ENCODE data around the gene PAK5.

Gene PAK5

GRCh38 chr20:9815632-9816031, 23.2 kb downstream of the PAK5 start:
- Mint-ChIP-seq H3K36me3 (no peaks in the 10 kb centered on the region), H3K4me3 (no peak overlapping the region), H3K9me3 (no peaks in the 10 kb centered on the region), H3K4me1 (no peaks in the 10 kb centered on the region), H3K27ac (no peak overlapping the region)
- ATAC-seq (no peak), DNase-seq (ENCODE audit: low spot score in 2 of 2) (no peak)

GRCh38 chr20:9810738-9811137, 28.1 kb downstream of the PAK5 start:
- H3K4me1 Mint-ChIP-seq: no peaks in the 10 kb centered on the region
- H3K27ac Mint-ChIP-seq: no peak overlapping the region
- H3K4me3 Mint-ChIP-seq: no peak overlapping the region
- DNase-seq (ENCODE audit: low spot score in 2 of 2) (no peak), ATAC-seq (no peak)
- no peaks in the 10 kb centered on the region for H3K36me3 Mint-ChIP-seq
- H3K9me3 Mint-ChIP-seq: peaks cover 2% of the 10 kb centered on the region

GRCh38 chr20:9809271-9809670, 29.6 kb downstream of the PAK5 start:
- no peak overlapping the region for H3K27ac Mint-ChIP-seq
- no peak for ATAC-seq
- no peak for DNase-seq (ENCODE audit: low spot score in 2 of 2)
- H3K4me1 Mint-ChIP-seq: no peaks in the 10 kb centered on the region
- no peak overlapping the region for H3K4me3 Mint-ChIP-seq
- H3K36me3 Mint-ChIP-seq: no peaks in the 10 kb centered on the region
- peaks cover 3% of the 10 kb centered on the region for H3K9me3 Mint-ChIP-seq

DNA sequence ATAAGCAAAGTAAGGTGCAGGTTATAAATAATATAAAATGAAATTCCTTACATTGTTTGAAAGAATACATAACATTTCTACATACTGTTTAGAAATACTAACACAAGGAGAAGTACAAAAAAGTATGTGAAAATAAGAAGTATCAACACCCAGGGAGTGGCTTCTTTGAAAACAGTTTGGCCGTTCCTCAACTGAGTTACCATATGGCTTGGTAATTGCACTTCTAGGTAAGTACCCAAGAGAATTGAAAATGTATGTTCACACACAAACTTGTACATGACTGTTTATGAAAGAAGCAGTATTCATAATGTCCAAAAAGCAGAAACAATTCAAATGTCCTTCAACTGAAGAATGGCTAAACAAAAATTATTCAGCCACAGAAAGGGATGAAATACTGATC, 30.7 kb downstream of the PAK5 start:
- Mint-ChIP-seq H3K9me3 (peaks cover 6% of the 10 kb centered on the region), H3K4me1 (no peaks in the 10 kb centered on the region), H3K36me3 (no peaks in the 10 kb centered on the region), H3K4me3 (no peak overlapping the region), H3K27ac (no peak overlapping the region)
- DNase-seq (ENCODE audit: low spot score in 2 of 2) (no peak), ATAC-seq (no peak)

DNA sequence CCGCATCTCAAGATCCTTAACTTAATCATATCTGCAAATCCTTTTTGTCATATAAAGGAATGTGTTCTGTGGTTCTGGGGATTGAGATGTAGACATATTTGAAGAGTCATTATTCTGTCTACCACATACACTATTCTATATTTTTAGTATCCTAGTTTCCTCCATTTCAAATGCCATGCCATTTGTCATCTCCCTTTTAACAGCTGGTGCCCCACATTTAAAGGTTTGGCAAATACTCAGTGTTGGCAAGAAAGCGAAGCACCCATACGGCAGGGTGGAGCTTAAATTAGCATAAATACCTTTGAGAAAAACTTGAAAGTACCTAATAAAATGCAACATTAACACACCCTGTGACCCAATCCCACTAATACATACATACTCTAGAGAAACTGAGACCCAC, 31.7 kb downstream of the PAK5 start:
- Mint-ChIP-seq H3K4me3 (no peak overlapping the region), H3K4me1 (no peaks in the 10 kb centered on the region), H3K9me3 (peaks cover 7% of the 10 kb centered on the region), H3K27ac (no peak overlapping the region), H3K36me3 (no peaks in the 10 kb centered on the region)
- ATAC-seq (no peak), DNase-seq (ENCODE audit: low spot score in 2 of 2) (no peak)

DNA sequence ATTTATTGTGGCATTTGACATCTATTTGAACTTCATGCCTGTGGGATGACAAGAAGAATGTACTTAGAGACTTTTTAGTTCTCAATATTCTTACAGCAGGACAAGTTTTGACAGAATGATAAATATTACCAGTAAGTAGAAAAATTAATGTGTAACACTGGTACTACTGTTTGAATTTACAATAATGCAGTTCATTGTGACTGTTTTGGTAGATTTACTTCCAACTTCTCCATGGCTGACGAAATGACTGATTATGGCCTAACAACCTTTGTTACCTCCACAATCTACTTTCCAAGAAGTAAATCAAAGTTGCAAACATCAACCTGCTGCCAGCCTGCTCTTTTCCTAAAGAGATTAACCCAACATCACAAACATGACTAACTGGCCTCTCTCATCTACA, 38.5 kb downstream of the PAK5 start:
- DNase-seq (ENCODE audit: low spot score in 2 of 2) (no peak), ATAC-seq (no peak)
- Mint-ChIP-seq H3K4me1 (no peaks in the 10 kb centered on the region), H3K36me3 (no peaks in the 10 kb centered on the region), H3K9me3 (peaks cover 17% of the 10 kb centered on the region), H3K27ac (no peak overlapping the region), H3K4me3 (no peak overlapping the region)

GRCh38 chr20:9794831-9795230, 44.0 kb downstream of the PAK5 start:
- ATAC-seq (no peak), DNase-seq (ENCODE audit: low spot score in 2 of 2) (no peak)
- no peaks in the 10 kb centered on the region for H3K36me3 Mint-ChIP-seq
- no peak overlapping the region for H3K27ac Mint-ChIP-seq
- peaks cover 16% of the 10 kb centered on the region for H3K9me3 Mint-ChIP-seq
- no peak overlapping the region for H3K4me3 Mint-ChIP-seq
- H3K4me1 Mint-ChIP-seq: no peaks in the 10 kb centered on the region

DNA sequence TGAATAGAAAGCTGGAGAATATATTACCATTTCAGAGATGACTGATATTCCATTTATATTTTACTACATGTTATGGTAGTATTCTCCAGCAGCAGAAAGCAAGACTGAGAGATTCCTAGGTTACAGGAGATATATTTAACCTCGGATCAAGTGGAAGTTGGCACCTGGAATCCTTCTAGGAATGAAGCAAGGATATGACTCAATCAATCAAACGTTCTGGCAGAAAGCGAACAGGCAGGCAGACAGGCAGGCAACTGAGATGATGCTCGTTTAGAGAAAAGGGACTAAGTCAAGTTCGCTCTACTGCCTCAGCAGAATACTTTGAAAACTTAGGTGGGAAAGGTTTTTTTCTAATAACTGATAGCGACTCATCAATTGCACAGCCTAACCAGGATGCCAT, 46.2 kb downstream of the PAK5 start:
- no peaks in the 10 kb centered on the region for H3K4me1 Mint-ChIP-seq
- no peak for ATAC-seq
- no peak for DNase-seq (ENCODE audit: low spot score in 2 of 2)
- H3K9me3 Mint-ChIP-seq: peaks cover 11% of the 10 kb centered on the region
- H3K36me3 Mint-ChIP-seq: no peaks in the 10 kb centered on the region
- H3K27ac Mint-ChIP-seq: no peak overlapping the region
- H3K4me3 Mint-ChIP-seq: no peak overlapping the region

DNA sequence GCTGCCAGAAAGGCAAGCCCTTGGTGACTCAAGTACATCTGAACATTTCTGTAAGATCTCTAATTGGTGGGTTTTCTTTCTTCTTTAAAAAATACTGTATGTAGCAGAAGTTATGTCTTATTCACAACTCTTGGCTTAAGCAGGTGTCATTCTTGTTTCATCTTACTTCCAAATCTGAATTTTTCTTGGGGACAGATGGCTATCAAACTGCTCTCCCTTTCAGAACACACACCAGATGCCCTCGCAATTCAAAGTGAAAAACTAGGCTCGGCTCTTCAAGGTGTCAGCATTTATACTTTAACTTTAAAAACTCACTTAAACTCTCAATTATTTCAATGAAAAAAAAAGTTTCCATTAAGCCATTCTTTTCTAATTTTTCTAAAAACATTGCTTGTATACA, 49.7 kb downstream of the PAK5 start:
- Mint-ChIP-seq H3K27ac (no peak overlapping the region), H3K36me3 (no peaks in the 10 kb centered on the region), H3K4me1 (no peaks in the 10 kb centered on the region), H3K9me3 (peaks cover 6% of the 10 kb centered on the region), H3K4me3 (no peak overlapping the region)
- ATAC-seq (no peak), DNase-seq (ENCODE audit: low spot score in 2 of 2) (no peak)

DNA sequence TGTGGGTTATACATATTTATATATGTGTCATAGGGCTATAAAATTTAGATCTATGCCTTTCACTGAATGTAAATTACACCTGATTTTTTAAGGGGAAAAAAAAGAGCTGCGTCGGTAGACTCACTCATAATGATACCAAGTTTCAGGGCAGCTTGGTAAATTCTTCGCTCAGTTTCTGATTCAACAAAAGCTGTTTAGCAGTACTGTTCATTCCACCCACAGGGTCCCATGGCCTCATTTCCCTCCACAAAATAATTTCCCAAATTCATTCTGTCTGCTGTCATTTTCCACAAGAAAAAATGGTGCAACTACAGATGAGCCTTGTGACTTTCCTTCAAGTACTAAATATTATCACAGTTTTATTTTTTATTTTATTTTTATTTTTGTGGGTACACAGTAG, 63.7 kb downstream of the PAK5 start:
- no peak overlapping the region for H3K27ac Mint-ChIP-seq
- H3K4me3 Mint-ChIP-seq: no peak overlapping the region
- ATAC-seq: no peak
- no peaks in the 10 kb centered on the region for H3K4me1 Mint-ChIP-seq
- no peaks in the 10 kb centered on the region for H3K36me3 Mint-ChIP-seq
- DNase-seq (ENCODE audit: low spot score in 2 of 2): no peak
- H3K9me3 Mint-ChIP-seq: peaks cover 11% of the 10 kb centered on the region

DNA sequence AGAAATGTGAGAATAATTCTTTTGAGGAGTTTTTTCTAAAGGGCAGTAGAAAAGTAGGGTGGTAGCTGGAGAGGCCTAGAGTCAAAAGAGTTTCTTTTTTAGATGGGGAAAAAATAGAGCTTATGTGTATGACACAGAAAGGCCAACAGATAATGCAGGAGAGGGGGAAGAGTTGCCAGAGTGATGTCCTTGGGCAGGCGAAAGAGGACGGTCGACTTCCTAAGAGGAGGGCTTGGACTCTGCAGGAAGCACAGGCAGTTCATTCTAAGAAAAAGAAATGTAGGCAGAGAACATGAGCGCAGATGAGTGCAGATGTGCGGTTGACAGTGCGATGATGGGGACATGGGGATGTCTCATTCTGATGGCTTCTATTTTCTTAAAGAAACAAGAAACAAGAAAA, 68.9 kb downstream of the PAK5 start:
- peaks cover 19% of the 10 kb centered on the region for H3K9me3 Mint-ChIP-seq
- DNase-seq (ENCODE audit: low spot score in 2 of 2): no peak
- H3K4me3 Mint-ChIP-seq: no peak overlapping the region
- H3K4me1 Mint-ChIP-seq: no peaks in the 10 kb centered on the region
- ATAC-seq: no peak
- H3K36me3 Mint-ChIP-seq: no peaks in the 10 kb centered on the region
- H3K27ac Mint-ChIP-seq: no peak overlapping the region

DNA sequence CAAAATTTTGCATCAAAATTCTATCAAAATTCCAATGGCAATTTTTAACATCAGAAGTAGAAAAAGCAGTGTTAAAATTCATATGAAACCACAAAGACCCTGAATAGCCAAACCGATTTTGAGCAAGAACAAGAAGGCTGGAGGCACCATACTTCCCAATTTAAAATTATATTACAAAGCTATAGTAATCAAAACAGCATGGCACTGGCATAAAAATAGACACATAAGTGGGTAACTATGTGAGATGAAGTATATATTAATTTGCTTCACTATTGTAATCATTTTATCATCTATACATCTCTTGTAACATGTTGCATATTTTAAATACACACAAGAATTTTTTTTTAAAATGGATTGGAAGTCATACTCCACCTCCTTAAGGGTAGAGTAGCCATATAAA, 77.4 kb downstream of the PAK5 start:
- no peaks in the 10 kb centered on the region for H3K36me3 Mint-ChIP-seq
- no peak overlapping the region for H3K27ac Mint-ChIP-seq
- peaks cover 2% of the 10 kb centered on the region for H3K9me3 Mint-ChIP-seq
- ATAC-seq (no peak), DNase-seq (ENCODE audit: low spot score in 2 of 2) (no peak)
- no peak overlapping the region for H3K4me3 Mint-ChIP-seq
- no peaks in the 10 kb centered on the region for H3K4me1 Mint-ChIP-seq

- ATAC-seq: no peak
- no peak for DNase-seq (ENCODE audit: low spot score in 2 of 2)
- Mint-ChIP-seq H3K4me3 (no peak overlapping the region), H3K36me3 (no peaks in the 10 kb centered on the region), H3K27ac (no peak overlapping the region), H3K4me1 (no peaks in the 10 kb centered on the region), H3K9me3 (no peaks in the 10 kb centered on the region)
Observed at GRCh38 chr20:9759392-9759791, 79.5 kb downstream of the PAK5 start.

GRCh38 chr20:9758752-9759151, 80.1 kb downstream of the PAK5 start:
- Mint-ChIP-seq H3K27ac (no peak overlapping the region), H3K9me3 (no peaks in the 10 kb centered on the region), H3K4me1 (no peaks in the 10 kb centered on the region), H3K36me3 (no peaks in the 10 kb centered on the region), H3K4me3 (no peak overlapping the region)
- no peak for ATAC-seq
- no peak for DNase-seq (ENCODE audit: low spot score in 2 of 2)

- Mint-ChIP-seq H3K27ac (no peak overlapping the region), H3K36me3 (no peaks in the 10 kb centered on the region), H3K9me3 (peaks cover 5% of the 10 kb centered on the region), H3K4me1 (no peaks in the 10 kb centered on the region), H3K4me3 (no peak overlapping the region)
- no peak for ATAC-seq
- DNase-seq (ENCODE audit: low spot score in 2 of 2): no peak
Observed at GRCh38 chr20:9756660-9757059, 82.2 kb downstream of the PAK5 start.

GRCh38 chr20:9755301-9755700, 83.6 kb downstream of the PAK5 start:
- H3K27ac Mint-ChIP-seq: no peak overlapping the region
- ATAC-seq (no peak), DNase-seq (ENCODE audit: low spot score in 2 of 2) (no peak)
- H3K4me1 Mint-ChIP-seq: no peaks in the 10 kb centered on the region
- no peak overlapping the region for H3K4me3 Mint-ChIP-seq
- no peaks in the 10 kb centered on the region for H3K36me3 Mint-ChIP-seq
- H3K9me3 Mint-ChIP-seq: peaks cover 5% of the 10 kb centered on the region

- DNase-seq (ENCODE audit: low spot score in 2 of 2) (no peak), ATAC-seq (no peak)
- Mint-ChIP-seq H3K4me1 (no peaks in the 10 kb centered on the region), H3K9me3 (peaks cover 11% of the 10 kb centered on the region), H3K4me3 (no peak overlapping the region), H3K27ac (no peak overlapping the region), H3K36me3 (no peaks in the 10 kb centered on the region)
Observed at GRCh38 chr20:9744551-9744950, 94.3 kb downstream of the PAK5 start.

Data from stimulated activated effector memory CD8-positive, alpha-beta T cell treated with anti-CD3 and anti-CD28 coated beads, Interleukin-12 subunit alpha, Interleukin-12 subunit beta, amount 100 ng/mL, for 72 hours (primary cell).